Keratinocyte (primary cell): ENCODE data around the gene ADAMTS7. TPM values are rescaled to one million over a fixed set of nuclear protein-coding genes. Genes with fewer than 3 reads are reported as not detected.
"Not testable (repeated sequence)": the region's sequence is repeated elsewhere in the genome, so short reads cannot be mapped to it uniquely, and the experiment has no call there.

Experiments used
- DNase-seq: peaks from one replicate; pipeline ENCODE4 v3.0.0-alpha.2; 2011; ENCODE audit warnings: low read depth, missing footprints, low spot score
- FAIRE-seq: peaks from 2 replicates; lab custom pipeline; 2011; peaks lifted over from hg19 to GRCh38; lab: Jason Lieb, UNC
- H2AFZ ChIP-seq: 2 replicates; pipeline ENCODE4 v1.6.0; 2012; ENCODE audit warnings: low read length, control low read depth, inconsistent platforms; ENCODE audit not compliant: control insufficient read depth
- H3K27ac ChIP-seq: 2 replicates; pipeline ENCODE4 v1.5.1; 2011; ENCODE audit warnings: low read length; ENCODE audit not compliant: control insufficient read depth, insufficient read depth
- H3K27me3 ChIP-seq: 3 replicates; pipeline ENCODE4 v1.6.0; 2011; ENCODE audit warnings: low read length; ENCODE audit not compliant: control insufficient read depth, insufficient read depth; ENCODE audit errors: extremely low read depth
- H3K36me3 ChIP-seq, 2 experiments: 2 replicates in 1 of 2; 3 replicates in 1 of 2; pipeline ENCODE4 v1.5.1; 2011; ENCODE audit warnings: low read length in 2 of 2, mild to moderate bottlenecking in 1 of 2; ENCODE audit not compliant: control insufficient read depth in 2 of 2, insufficient read depth in 2 of 2; ENCODE audit errors: extremely low read depth in 1 of 2
- H3K4me1 ChIP-seq: 3 replicates; pipeline ENCODE4 v1.5.1; 2011; ENCODE audit warnings: low read length; ENCODE audit not compliant: control insufficient read depth, insufficient read depth; ENCODE audit errors: extremely low read depth
- H3K4me2 ChIP-seq: 3 replicates; pipeline ENCODE4 v1.6.0; 2011; ENCODE audit warnings: low read depth, low read length; ENCODE audit not compliant: control insufficient read depth, insufficient read depth; ENCODE audit errors: extremely low read depth
- H3K4me3 ChIP-seq, 3 experiments: fragments of 200-600 bp in 1 of 3; sonication (generic) in 1 of 3; 2 replicates in 2 of 3; 3 replicates in 1 of 3; pipeline ENCODE4 v1.5.1; 2011 to 2016; ENCODE audit warnings: low read length in 3 of 3, mild to moderate bottlenecking in 3 of 3, control low read depth in 2 of 3, inconsistent platforms in 1 of 3, low read depth in 1 of 3, mixed read lengths in 1 of 3, mixed run types in 1 of 3, moderate library complexity in 1 of 3; ENCODE audit not compliant: control insufficient read depth in 2 of 3, insufficient read depth in 2 of 3; ENCODE audit errors: extremely low read depth in 1 of 3
- H3K79me2 ChIP-seq: 2 replicates; pipeline ENCODE4 v1.6.0; 2012; ENCODE audit warnings: low read length; ENCODE audit not compliant: control insufficient read depth, insufficient read depth
- H3K9ac ChIP-seq: 3 replicates; pipeline ENCODE4 v1.6.0; 2011; ENCODE audit warnings: low read length; ENCODE audit not compliant: control insufficient read depth, insufficient read depth; ENCODE audit errors: extremely low read depth
- H3K9me1 ChIP-seq: 3 replicates; pipeline ENCODE4 v1.6.0; 2011; ENCODE audit warnings: low read length; ENCODE audit not compliant: control insufficient read depth, insufficient read depth; ENCODE audit errors: extremely low read depth
- H3K9me3 ChIP-seq: 2 replicates; pipeline ENCODE4 v1.5.1; 2012; ENCODE audit warnings: low read depth, low read length; ENCODE audit not compliant: control insufficient read depth
- H4K20me1 ChIP-seq: 3 replicates; pipeline ENCODE4 v1.6.0; 2011; ENCODE audit warnings: low read length; ENCODE audit not compliant: control insufficient read depth, insufficient read depth; ENCODE audit errors: extremely low read depth
- CTCF ChIP-seq, 3 experiments: IDR thresholded peaks in 1 of 3; conservative IDR thresholded peaks in 1 of 3; optimal IDR thresholded peaks in 1 of 3; 2 replicates in 2 of 3; 3 replicates in 1 of 3; pipeline versions ENCODE3 to v1.5.1; 2011; ENCODE audit warnings: low read length in 3 of 3, mild to moderate bottlenecking in 3 of 3, moderate library complexity in 2 of 3, control low read depth in 1 of 3, inconsistent platforms in 1 of 3; ENCODE audit not compliant: insufficient read depth in 2 of 3; ENCODE audit errors: extremely low read depth in 1 of 3
- EZH2 ChIP-seq: IDR thresholded peaks from one replicate; pipeline ENCODE4 v1.6.1; 2012; ENCODE audit warnings: inconsistent platforms, mild to moderate bottlenecking, low read length, moderate library complexity
- dilution Hi-C: fragments of 300-500 bp; cut with MboI; formaldehyde crosslinking; loops from one replicate; pipeline ENCODE4 v1.7.0; 2020; ENCODE audit warnings: low sequenced_read_pairs; ENCODE audit not compliant: extremely low pct_ligation_motif_present
- polyA plus RNA-seq, 5 experiments: library from polyadenylated mRNA; depleted of rRNA in 3 of 5; stranded (reverse) in 3 of 5; stranded (forward) in 1 of 5; unstranded in 1 of 5; fragments of >200 nt; gene quantifications; 1 replicate in 1 of 5; 2 replicates in 3 of 5; 3 replicates in 1 of 5; pipeline versions ENCODE4 v1.2.1 to v1.2.3, GENCODE V29; 2011 to 2012; ENCODE audit warnings: missing spikeins in 2 of 5, low read depth in 1 of 5, low replicate concordance in 1 of 5

ADAMTS7 gene
- polyA plus RNA-seq, 1 donor (not counting 4 experiments of a cell fraction or from before 2014, with no cell fraction given), result 0.13 TPM

- no peaks in the 10 kb centered on the region for H3K27me3 ChIP-seq
- H3K27ac ChIP-seq, result no peak overlapping the region
- no peak overlapping the region for H3K4me2 ChIP-seq
- H3K4me1 ChIP-seq, result peaks cover 6% of the 10 kb centered on the region
- no peak for TF ChIP-seq CTCF (optimal IDR thresholded peaks at IDR 0.05 in 1 of 3, IDR thresholded peaks at IDR 0.05 in 1 of 3, conservative IDR thresholded peaks at IDR 0.05 in 1 of 3; ENCODE audit: extremely low read depth in 1 of 3, insufficient read depth in 2 of 3, low read length in 3 of 3)
- no peak for TF ChIP-seq EZH2
- no peak overlapping the region for H2AFZ ChIP-seq
- H3K9me3 ChIP-seq, result no peaks in the 10 kb centered on the region
- dilution Hi-C loops, result no loop called here
- H3K4me3 ChIP-seq, result no peak overlapping the region
- H3K9ac ChIP-seq, result no peak overlapping the region
- FAIRE-seq, result no peak
- no peaks in the 10 kb centered on the region for H4K20me1 ChIP-seq
- no peaks in the 10 kb centered on the region for H3K79me2 ChIP-seq
- no peaks in the 10 kb centered on the region for H3K9me1 ChIP-seq
- no peak for DNase-seq
- H3K36me3 ChIP-seq, result no peaks in the 10 kb centered on the region
Observed at GRCh38 chr15:78762985-78763795, 48.1 kb downstream of the ADAMTS7 start.

GRCh38 chr15:78762386-78762961 is 48.8 kb downstream of the ADAMTS7 start:
- FAIRE-seq, H3K79me2 ChIP-seq, H3K9ac ChIP-seq, H3K4me3 ChIP-seq, H3K4me1 ChIP-seq, H3K9me1 ChIP-seq, DNase-seq, H2AFZ ChIP-seq, H3K9me3 ChIP-seq, H3K4me2 ChIP-seq, H3K27me3 ChIP-seq, H4K20me1 ChIP-seq, H3K36me3 ChIP-seq, dilution Hi-C loops, H3K27ac ChIP-seq: not testable (repeated sequence)
